Karpas-422 (cell line): Measurements from ENCODE around the gene MRPL34. TPM values are rescaled to one million over a fixed set of nuclear protein-coding genes. Genes with fewer than 3 reads are reported as not detected.

Experiments
- DNase-seq: peaks from one replicate; pipeline ENCODE4 v3.0.0-alpha.2; 2015
- H2AFZ ChIP-seq: fragments of 200-600 bp; sonication (generic); 2 replicates; pipeline ENCODE4 v1.6.1; 2014; ENCODE audit warnings: antibody characterized with exemption, low read length, mixed read lengths
- H3K27ac ChIP-seq: fragments of 200-600 bp; sonication (generic); 2 replicates; pipeline ENCODE4 v1.5.1; 2014; ENCODE audit warnings: mild to moderate bottlenecking, low read length, moderate library complexity
- H3K27me3 ChIP-seq: fragments of 200-600 bp; sonication (generic); 2 replicates; pipeline ENCODE4 v1.6.1; 2014; ENCODE audit warnings: low read length, mixed read lengths
- H3K36me3 ChIP-seq: fragments of 200-600 bp; sonication (generic); 2 replicates; pipeline ENCODE4 v1.6.1; 2014; ENCODE audit warnings: low read length, mixed read lengths; ENCODE audit not compliant: insufficient read depth
- H3K4me1 ChIP-seq: fragments of 200-600 bp; sonication (generic); 2 replicates; pipeline ENCODE4 v1.6.1; 2014; ENCODE audit warnings: mild to moderate bottlenecking, low read length, mixed read lengths
- H3K4me2 ChIP-seq: fragments of 200-600 bp; sonication (generic); 2 replicates; pipeline ENCODE4 v1.6.1; 2014; ENCODE audit warnings: low read length, low read depth, mild to moderate bottlenecking; ENCODE audit not compliant: poor library complexity, severe bottlenecking
- H3K4me3 ChIP-seq: fragments of 200-600 bp; sonication (generic); 2 replicates; pipeline ENCODE4 v1.5.1; 2014; ENCODE audit warnings: mild to moderate bottlenecking, antibody characterized with exemption, low read length, mixed read lengths
- H3K79me2 ChIP-seq: fragments of 200-600 bp; sonication (generic); 2 replicates; pipeline ENCODE4 v1.6.1; 2014; ENCODE audit warnings: mild to moderate bottlenecking, low read length, mixed read lengths
- H3K9ac ChIP-seq: fragments of 200-600 bp; sonication (generic); 2 replicates; pipeline ENCODE4 v1.6.0; 2014; ENCODE audit warnings: low read length
- H3K9me2 ChIP-seq: fragments of 200-600 bp; sonication (generic), shearing (Covaris generic); replicated peaks from 2 replicates; pipeline ENCODE4 v1.6.0; 2014; ENCODE audit warnings: mild to moderate bottlenecking, low read length, moderate library complexity; ENCODE audit not compliant: insufficient read depth
- H3K9me3 ChIP-seq: fragments of 300-700, 200-600 bp; sonication (generic); 2 replicates; pipeline ENCODE4 v1.6.1; 2014; ENCODE audit warnings: low read length, mixed read lengths
- H4K20me1 ChIP-seq: fragments of 200-600 bp; sonication (generic); 2 replicates; pipeline ENCODE4 v1.6.1; 2014; ENCODE audit warnings: mild to moderate bottlenecking, antibody characterized with exemption, low read length, low read depth; ENCODE audit not compliant: insufficient read depth
- total RNA-seq: library from RNA; depleted of rRNA; stranded (reverse); fragments of >200 nt; shearing (Covaris generic); gene quantifications from 2 replicates; pipeline ENCODE4 v1.2.3, GENCODE V29; 2014; ENCODE audit warnings: low replicate concordance

MRPL34 gene
- total RNA-seq, 1 experiment from 2014 or later = 34.0 TPM

DNA sequence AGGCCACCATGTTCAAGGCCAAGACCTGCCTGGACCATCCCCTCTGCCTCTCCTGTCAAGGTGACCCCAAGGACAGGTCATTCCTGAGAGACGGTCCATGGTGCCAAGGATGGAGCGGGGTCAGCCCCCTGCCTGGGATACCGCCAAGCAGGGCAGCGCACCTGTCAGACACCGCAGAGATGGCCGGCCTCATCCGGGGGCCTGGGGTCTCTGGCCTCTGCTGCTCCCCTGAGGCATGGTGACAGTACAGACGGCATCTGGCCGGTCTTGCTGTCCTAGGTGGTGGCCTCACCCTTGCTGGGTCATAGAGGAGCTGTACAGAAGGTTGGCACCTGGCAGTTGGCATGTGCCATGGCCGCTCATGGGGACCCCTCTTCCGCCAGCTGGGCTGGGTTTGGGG is 14.8 kb downstream of the MRPL34 start:
- Histone ChIP-seq H3K4me1 (no peaks in the 10 kb centered on the region), H2AFZ (no peak overlapping the region), H3K4me3 (no peak overlapping the region), H3K9me3 (no peaks in the 10 kb centered on the region), H3K9ac (no peak overlapping the region), H3K9me2 (no peaks in the 10 kb centered on the region), H3K27ac (no peak overlapping the region), H3K79me2 (no peaks in the 10 kb centered on the region), H3K27me3 (no peaks in the 10 kb centered on the region), H4K20me1 (no peaks in the 10 kb centered on the region), H3K36me3 (no peaks in the 10 kb centered on the region; the same call in 1 of the 2 replicates), H3K4me2 (no peak overlapping the region)
- no peak for DNase-seq

DNA sequence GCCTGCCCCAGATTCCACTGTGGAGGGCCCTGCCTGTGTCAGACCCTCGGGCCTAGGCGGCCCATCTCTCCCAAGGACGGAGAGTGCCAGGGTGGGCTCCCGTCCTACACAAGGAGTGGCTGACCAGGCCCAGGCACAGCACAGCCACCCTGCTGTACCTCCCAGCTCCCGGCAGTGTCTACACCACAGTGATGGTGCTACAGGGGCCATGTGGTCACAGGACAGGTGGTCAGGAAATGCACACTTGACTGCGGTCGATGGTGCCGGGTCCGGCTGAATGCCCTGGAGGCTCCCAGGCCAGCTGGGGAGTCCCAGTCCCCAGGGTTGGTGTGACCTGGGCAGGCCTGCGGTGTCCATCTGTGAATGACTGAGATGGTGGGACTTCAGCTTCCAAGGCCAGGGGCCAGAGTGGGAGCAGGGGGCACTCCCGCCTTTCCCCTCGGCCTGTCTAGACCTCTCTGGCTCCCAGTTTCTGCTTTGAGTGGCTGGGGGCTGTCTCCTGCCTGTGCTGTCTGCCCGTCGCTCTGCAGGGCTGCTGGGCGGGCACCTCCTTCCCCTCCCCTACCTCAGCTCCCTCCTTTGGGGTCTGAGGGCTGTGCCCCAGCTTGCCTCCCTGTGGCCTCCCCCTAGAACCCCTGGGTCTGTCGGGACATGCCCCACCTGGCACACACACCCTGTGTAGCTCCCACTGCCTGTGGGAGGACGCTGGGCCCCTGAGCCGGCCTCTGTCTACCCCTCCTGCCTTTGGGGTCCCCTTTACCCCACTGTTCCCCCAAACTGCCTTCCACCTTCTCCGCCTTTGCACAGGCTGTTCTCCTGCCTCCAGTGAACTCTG is 16.2 kb downstream of the MRPL34 start:
- no peaks in the 10 kb centered on the region for H3K36me3 ChIP-seq
- H2AFZ ChIP-seq = no peak overlapping the region
- H4K20me1 ChIP-seq = no peaks in the 10 kb centered on the region
- H3K4me3 ChIP-seq = no peak overlapping the region
- no peak overlapping the region for H3K27ac ChIP-seq
- no peaks in the 10 kb centered on the region for H3K9me3 ChIP-seq
- no peaks in the 10 kb centered on the region for H3K27me3 ChIP-seq
- DNase-seq = no peak
- H3K9ac ChIP-seq = no peak overlapping the region
- no peak overlapping the region for H3K4me2 ChIP-seq
- H3K79me2 ChIP-seq = no peaks in the 10 kb centered on the region
- no peaks in the 10 kb centered on the region for H3K9me2 ChIP-seq
- H3K4me1 ChIP-seq = no peaks in the 10 kb centered on the region

DNA sequence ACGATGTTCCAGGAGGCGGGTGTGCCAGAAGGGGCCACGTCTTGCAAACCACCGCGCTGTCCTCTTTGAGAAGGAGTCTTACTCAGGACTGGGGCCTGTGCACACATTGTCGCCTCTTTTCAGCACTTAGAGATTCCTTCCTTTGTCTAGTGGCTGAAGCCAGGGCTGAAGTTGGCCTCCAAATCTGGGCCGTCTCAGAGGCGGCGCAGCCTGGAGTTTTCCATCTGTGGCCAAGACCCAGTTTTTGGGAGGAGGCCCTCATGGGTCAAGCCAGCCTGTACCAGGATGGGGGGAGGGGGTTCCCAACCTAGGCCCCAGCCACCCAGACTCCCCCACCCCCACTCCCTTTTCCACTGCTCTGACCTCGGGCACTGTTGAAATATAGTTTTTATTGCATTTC is 17.2 kb downstream of the MRPL34 start:
- Histone ChIP-seq H3K4me2 (no peak overlapping the region), H3K9me2 (no peaks in the 10 kb centered on the region), H3K27ac (no peak overlapping the region), H4K20me1 (no peaks in the 10 kb centered on the region), H2AFZ (no peak overlapping the region), H3K79me2 (no peaks in the 10 kb centered on the region), H3K36me3 (no peaks in the 10 kb centered on the region), H3K27me3 (no peaks in the 10 kb centered on the region), H3K4me3 (no peak overlapping the region), H3K4me1 (no peaks in the 10 kb centered on the region), H3K9ac (no peak overlapping the region), H3K9me3 (no peaks in the 10 kb centered on the region)
- DNase-seq = no peak

DNA sequence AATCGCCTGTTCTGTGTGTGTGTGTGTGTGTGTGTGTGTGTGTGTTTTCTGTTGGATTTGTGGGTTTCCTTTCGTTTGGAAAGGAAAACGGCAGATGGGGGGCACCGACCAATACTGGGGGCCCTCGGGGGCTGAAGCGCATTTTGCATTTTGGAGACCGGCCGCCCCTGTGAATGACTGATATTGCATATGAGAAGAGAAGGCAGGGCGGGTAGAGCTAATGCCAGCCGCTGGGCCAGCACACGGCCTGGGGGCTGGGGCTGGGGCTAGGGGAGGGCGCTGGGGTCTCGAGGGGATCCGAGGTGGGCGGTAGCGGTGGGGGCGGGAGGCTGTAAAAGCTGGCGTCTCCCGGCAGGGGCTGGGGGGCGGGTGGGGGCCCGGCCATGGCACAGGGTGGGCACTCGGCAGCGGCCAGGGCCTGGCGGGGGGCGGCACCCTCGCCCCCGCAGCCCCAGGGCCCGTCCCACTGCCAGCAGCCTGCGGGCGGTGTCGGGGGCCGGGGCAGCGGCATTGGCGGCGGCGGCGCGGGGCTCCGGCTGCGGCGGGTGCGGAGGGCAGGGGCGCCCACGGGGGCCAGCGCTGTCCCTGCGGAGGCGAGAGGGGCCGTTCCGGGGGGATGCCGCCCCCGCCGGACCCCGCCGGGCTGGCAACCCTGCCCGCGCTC is 17.8 kb downstream of the MRPL34 start:
- Histone ChIP-seq H3K9ac (no peak overlapping the region), H4K20me1 (no peaks in the 10 kb centered on the region), H3K27me3 (no peaks in the 10 kb centered on the region), H3K9me2 (no peaks in the 10 kb centered on the region), H3K79me2 (no peaks in the 10 kb centered on the region), H3K4me3 (no peak overlapping the region), H3K36me3 (no peaks in the 10 kb centered on the region), H3K27ac (no peak overlapping the region), H3K9me3 (no peaks in the 10 kb centered on the region), H3K4me2 (no peak overlapping the region), H3K4me1 (no peaks in the 10 kb centered on the region), H2AFZ (no peak overlapping the region)
- DNase-seq = no peak

DNA sequence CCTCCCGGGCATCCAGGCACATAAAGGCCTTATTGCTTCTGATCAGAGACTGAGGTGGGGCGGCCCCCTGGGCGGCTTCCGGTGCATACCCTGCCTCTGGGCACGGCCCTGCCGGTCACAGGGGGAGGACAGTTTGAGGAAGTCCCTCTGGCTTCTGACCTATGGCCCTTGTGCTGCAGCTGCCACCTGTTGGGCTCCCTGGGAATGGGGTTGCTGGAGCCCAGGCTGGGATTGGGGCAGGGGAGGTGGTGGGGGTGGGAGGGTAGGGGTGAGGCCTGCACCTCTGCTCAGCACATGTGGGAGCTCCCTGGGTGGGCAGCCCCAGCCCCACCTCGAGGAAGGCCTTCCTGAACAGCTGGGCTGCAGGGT is 18.3 kb downstream of the MRPL34 start:
- H2AFZ ChIP-seq = no peak overlapping the region
- H3K27me3 ChIP-seq = no peaks in the 10 kb centered on the region
- no peaks in the 10 kb centered on the region for H4K20me1 ChIP-seq
- H3K9me2 ChIP-seq = no peaks in the 10 kb centered on the region
- no peaks in the 10 kb centered on the region for H3K4me1 ChIP-seq
- no peak overlapping the region for H3K9ac ChIP-seq
- H3K79me2 ChIP-seq = no peaks in the 10 kb centered on the region
- DNase-seq = no peak
- no peak overlapping the region for H3K4me2 ChIP-seq
- H3K36me3 ChIP-seq = no peaks in the 10 kb centered on the region
- no peaks in the 10 kb centered on the region for H3K9me3 ChIP-seq
- H3K27ac ChIP-seq = no peak overlapping the region
- no peak overlapping the region for H3K4me3 ChIP-seq

DNA sequence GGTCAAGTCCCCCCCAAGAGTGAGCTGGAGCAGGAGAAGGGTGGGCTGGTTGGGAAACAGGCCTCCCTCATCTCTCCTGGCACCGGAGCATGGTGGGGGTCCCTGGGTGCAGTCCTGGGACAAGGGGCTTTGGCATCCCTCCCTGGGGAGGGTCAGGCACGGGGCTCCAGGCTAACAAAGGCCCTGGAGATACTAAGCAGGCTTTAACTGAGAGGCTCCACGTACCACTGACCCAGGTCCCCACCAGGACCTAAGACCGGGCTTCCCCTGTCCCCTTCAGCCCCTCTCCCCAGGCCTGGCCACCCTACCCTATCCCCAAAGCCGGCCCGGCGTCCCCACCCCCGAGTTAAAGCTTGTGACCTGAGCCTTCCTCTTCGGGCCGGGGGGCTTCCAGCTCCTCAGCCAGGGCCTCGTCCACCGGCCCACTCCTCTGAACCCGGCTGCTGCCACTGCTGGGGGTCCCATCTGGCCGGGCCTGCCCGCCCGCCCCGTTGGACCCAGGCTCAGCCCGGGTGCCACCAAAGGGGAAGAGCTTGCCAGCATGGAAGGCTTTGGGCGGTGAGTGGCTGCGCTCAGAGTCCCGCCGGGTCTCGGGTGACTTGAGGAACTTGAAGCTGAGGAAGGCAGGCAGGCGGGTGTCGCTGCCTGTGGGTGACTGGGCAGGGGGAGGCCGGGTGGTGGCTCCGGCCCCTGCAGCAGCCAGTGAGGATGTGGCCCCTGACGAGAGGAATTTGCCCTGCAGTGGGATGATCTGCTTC is 18.9 kb downstream of the MRPL34 start:
- Histone ChIP-seq H3K36me3 (no peaks in the 10 kb centered on the region), H3K79me2 (no peaks in the 10 kb centered on the region), H3K27ac (no peak overlapping the region), H3K9ac (no peak overlapping the region), H3K4me2 (no peak overlapping the region), H3K4me1 (no peaks in the 10 kb centered on the region), H3K4me3 (no peak overlapping the region), H3K9me3 (no peaks in the 10 kb centered on the region), H4K20me1 (no peaks in the 10 kb centered on the region), H2AFZ (no peak overlapping the region), H3K27me3 (no peaks in the 10 kb centered on the region), H3K9me2 (no peaks in the 10 kb centered on the region)
- no peak for DNase-seq

DNA sequence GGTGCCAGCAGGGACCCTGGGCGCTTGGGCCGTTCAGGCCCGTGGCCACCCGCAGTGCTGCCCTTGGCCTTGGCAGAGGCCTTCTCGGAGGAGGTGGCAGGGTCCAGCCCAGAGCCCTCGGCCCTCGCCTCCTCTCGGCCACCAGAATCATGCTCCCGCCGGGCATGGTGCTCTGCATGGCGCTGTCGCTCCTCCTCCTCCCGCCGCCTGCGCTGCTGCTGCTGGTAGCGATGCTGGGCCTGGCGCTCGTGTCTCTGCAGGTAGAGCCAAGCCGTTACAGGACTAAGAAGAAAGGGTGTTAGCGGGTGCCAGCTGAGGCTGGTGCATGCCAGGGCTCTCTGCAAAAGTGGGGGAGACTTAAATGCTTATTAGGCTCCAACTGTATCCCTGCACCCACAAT is 19.5 kb downstream of the MRPL34 start:
- H4K20me1 ChIP-seq = no peaks in the 10 kb centered on the region
- no peak overlapping the region for H3K9ac ChIP-seq
- H3K9me2 ChIP-seq = no peaks in the 10 kb centered on the region
- H3K4me1 ChIP-seq = no peaks in the 10 kb centered on the region
- H3K36me3 ChIP-seq = no peaks in the 10 kb centered on the region
- no peak overlapping the region for H3K4me2 ChIP-seq
- H3K27ac ChIP-seq = no peak overlapping the region
- H3K4me3 ChIP-seq = no peak overlapping the region
- H2AFZ ChIP-seq = no peak overlapping the region
- no peaks in the 10 kb centered on the region for H3K27me3 ChIP-seq
- no peaks in the 10 kb centered on the region for H3K79me2 ChIP-seq
- no peak for DNase-seq
- H3K9me3 ChIP-seq = no peaks in the 10 kb centered on the region

DNA sequence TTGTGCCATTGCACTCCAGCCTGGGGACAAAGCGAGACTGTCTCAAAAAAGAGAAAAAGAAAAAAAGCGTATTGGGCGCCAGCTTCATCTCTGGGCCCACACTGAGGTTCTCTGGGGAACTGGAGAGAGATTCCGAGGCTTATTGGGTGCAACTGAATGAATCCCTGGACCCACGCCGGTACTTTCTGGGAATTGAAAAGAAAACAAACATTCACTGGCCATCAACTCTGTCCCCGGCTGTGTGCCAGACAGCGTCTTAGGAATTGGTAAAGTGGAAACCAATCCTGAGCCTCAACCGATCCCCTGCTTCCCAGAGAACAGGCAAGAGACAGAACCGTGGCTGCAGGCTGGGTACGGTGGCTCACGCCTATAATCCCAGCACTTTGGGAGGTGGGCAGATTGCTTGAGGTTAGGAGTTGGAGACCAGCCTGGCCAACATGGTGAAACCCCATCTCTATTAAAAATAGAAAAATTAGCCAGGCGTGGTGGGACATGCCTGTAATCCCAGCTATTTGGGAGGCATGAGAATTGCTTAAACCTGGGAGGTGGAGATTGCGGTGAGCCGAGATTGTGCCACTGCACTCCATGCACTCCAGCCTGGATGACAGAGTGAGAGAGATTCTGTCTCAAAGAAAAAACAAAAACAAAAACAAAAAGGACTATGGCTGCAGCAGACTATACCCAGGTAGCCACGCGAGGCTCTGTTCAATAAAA is 20.4 kb downstream of the MRPL34 start:
- no peak overlapping the region for H2AFZ ChIP-seq
- H3K27me3 ChIP-seq = no peaks in the 10 kb centered on the region
- H3K36me3 ChIP-seq = no peaks in the 10 kb centered on the region
- H3K9me2 ChIP-seq = no peaks in the 10 kb centered on the region
- H3K4me3 ChIP-seq = no peak overlapping the region
- H3K79me2 ChIP-seq = no peaks in the 10 kb centered on the region
- H3K4me2 ChIP-seq = no peak overlapping the region
- H4K20me1 ChIP-seq = no peaks in the 10 kb centered on the region
- no peaks in the 10 kb centered on the region for H3K9me3 ChIP-seq
- no peak overlapping the region for H3K9ac ChIP-seq
- H3K27ac ChIP-seq = no peak overlapping the region
- no peak for DNase-seq
- no peaks in the 10 kb centered on the region for H3K4me1 ChIP-seq
